Retinal pigment epithelial cell (primary cell): ENCODE measurements around the gene SUMF1.

Experiments
- DNase-seq: peaks from one replicate; pipeline ENCODE4 v3.0.0-alpha.2; 2010; ENCODE audit warnings: low read depth
- H3K4me3 ChIP-seq: 2 replicates; pipeline ENCODE4 v1.5.1; 2011; ENCODE audit warnings: mild to moderate bottlenecking, low read length, control low read depth, moderate library complexity
- TF ChIP-seq, protein P1 (sequence below): conservative IDR thresholded peaks from 2 replicates; pipeline ENCODE4 v1.5.1; 2011; ENCODE audit warnings: low read depth, low read length, control low read depth, inconsistent platforms

Gene SUMF1

DNA sequence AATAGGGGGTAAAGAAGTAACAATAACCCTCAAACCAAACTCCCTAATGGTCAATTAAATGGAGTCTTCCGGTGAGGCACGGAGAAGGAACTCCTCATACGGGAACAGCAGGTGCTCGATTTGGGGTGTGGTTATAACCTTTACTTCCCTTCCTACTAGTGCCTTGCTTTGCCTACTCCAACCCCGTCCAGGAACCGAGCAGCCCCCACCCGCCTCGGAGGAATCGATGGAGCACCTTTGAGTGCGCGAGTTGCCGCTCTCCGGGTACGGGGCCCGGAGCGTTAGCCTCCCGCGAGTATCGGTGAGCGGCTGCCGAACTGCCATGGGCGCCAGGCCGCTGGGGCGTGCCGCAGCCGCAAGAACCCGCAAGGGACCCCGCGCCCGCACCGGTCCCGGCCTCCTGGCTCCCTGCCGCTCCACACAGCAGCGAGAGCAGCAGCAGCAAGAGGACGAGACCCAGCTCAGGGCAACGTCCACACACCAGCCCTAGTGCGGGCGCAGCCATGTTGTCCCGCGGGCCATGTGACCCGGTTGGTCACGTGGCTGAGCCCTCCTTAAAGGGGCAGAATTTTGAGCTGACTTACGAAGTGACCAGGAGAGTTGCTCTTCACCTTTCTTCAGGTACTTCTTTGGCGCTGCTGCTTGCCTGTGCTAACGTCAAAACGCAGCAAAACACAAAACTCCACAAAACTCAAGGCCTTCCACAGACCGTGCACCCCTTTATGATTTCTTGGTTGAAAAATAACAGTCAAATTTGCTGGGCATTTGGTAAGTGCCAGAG lies at the start of gene SUMF1:
Gene SUMF1 (minus strand): TSS at position 529 of the 781 bp plus-strand sequence. CDS start 24 bp downstream, at position 505.
- H3K4me3 ChIP-seq = peak within 1 kb of the TSS; percentile 89
- TF ChIP-seq, protein P1, sequence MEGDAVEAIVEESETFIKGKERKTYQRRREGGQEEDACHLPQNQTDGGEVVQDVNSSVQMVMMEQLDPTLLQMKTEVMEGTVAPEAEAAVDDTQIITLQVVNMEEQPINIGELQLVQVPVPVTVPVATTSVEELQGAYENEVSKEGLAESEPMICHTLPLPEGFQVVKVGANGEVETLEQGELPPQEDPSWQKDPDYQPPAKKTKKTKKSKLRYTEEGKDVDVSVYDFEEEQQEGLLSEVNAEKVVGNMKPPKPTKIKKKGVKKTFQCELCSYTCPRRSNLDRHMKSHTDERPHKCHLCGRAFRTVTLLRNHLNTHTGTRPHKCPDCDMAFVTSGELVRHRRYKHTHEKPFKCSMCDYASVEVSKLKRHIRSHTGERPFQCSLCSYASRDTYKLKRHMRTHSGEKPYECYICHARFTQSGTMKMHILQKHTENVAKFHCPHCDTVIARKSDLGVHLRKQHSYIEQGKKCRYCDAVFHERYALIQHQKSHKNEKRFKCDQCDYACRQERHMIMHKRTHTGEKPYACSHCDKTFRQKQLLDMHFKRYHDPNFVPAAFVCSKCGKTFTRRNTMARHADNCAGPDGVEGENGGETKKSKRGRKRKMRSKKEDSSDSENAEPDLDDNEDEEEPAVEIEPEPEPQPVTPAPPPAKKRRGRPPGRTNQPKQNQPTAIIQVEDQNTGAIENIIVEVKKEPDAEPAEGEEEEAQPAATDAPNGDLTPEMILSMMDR = no peak
- peak; percentile 30 for DNase-seq

DNA sequence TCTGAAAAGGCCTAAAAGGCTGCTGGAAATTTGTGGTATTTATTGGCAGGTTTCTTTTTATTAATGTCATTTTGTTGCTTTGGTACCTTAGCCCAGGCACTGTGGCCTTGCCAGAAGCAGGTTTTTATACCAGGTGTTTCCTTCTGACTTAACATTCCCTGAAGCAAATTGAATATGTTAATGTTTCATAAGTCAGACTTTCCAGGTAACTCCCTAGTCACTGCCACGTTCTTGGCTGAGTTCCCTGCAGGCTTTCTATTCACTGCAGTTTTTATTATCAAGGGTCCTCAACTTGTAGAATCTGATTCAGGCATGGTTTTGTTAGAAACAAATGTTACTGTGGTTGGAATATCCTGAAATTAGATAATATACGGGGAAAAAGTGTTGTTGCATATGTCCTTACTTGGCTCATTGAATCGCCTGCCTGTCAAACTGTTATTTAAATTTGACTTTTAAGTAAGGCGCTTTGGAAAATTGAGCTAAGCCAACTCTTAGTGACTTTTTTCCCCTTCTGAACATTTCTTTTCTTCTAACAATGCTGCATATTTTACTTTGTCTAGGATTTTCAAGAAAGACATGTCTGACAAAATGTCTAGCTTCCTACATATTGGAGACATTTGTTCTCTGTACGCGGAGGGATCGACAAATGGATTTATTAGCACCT lies 49.0 kb upstream of the SUMF1 start:
- no peak for DNase-seq
- TF ChIP-seq, protein P1 = no peak
- H3K4me3 ChIP-seq = no peak overlapping the region

DNA sequence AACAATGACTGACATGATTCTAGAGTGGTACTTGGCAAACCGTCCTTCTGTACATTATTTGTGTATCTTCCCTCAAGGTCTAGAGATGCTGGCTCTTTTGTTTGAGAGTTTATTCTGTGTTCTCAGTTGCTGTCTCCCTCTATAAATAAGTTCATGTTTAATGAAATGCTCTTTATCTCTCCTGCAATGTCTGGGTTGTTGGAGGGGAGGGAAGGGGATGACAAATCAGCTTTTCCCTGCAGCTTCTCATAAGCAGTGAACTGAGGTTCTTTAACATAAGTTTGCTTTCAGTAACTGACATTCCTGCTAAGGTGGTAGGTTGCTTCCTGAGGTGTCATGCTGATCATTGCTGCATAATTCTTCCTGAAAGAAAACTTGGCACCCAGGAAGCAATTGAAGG lies 47.8 kb upstream of the SUMF1 start:
- no peak overlapping the region for H3K4me3 ChIP-seq
- TF ChIP-seq, protein P1 = no peak
- DNase-seq = no peak

DNA sequence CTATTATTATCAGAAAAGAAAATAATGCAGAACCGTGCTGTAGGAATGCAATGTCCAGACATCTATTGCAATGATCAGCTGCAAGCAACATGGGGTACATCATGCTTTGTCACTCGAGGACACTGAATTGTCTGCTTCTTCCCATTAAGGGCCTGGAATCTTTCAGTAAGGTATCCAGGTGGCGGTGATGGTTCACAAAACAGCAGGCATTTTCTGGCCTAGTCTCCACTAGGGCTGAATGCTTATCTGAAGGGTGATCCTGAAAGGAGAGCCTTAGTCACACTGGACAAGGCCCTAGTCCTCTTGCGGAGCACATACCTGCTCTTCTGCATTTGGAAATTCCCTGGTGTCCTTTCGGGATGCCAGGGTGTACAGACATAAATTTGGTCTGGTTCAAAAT lies 47.3 kb upstream of the SUMF1 start:
- TF ChIP-seq, protein P1 = no peak
- H3K4me3 ChIP-seq = no peak overlapping the region
- no peak for DNase-seq

DNA sequence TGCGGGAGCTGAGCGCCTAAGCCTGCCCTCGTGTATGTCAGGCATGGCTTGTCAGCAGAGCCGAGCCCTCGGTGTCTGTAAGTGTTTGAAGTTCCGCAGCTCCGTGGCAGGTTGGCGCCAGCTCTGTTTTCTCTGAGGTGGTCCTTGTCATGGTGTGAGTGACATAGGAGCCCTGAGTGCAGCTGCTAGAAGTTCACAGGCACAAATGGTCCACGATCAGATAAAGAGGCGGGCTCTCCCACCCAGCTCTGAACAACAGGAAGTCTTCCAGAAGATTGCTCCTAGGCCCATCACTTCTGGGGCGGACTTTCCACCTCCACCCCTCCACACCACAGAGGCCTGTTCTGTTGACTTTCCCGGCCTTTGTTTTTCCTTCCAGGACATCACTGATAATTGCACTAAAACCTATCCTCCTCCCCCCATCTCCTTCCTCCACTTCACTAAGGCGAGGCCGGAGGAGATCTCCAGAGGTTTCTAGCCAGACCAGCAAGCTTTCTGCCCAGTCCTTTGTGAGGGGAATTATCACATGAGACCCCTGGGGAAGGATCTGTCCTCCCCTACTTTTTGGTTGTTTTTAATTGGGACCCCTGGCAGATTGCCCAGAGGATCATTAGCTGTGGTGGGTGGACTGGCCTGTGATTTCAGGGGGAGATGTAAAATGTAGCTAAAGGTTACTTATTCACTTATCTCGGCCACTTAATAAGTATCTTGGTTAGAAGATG lies 46.0 kb upstream of the SUMF1 start:
- TF ChIP-seq, protein P1 = no peak
- DNase-seq = no peak
- H3K4me3 ChIP-seq = no peak overlapping the region

DNA sequence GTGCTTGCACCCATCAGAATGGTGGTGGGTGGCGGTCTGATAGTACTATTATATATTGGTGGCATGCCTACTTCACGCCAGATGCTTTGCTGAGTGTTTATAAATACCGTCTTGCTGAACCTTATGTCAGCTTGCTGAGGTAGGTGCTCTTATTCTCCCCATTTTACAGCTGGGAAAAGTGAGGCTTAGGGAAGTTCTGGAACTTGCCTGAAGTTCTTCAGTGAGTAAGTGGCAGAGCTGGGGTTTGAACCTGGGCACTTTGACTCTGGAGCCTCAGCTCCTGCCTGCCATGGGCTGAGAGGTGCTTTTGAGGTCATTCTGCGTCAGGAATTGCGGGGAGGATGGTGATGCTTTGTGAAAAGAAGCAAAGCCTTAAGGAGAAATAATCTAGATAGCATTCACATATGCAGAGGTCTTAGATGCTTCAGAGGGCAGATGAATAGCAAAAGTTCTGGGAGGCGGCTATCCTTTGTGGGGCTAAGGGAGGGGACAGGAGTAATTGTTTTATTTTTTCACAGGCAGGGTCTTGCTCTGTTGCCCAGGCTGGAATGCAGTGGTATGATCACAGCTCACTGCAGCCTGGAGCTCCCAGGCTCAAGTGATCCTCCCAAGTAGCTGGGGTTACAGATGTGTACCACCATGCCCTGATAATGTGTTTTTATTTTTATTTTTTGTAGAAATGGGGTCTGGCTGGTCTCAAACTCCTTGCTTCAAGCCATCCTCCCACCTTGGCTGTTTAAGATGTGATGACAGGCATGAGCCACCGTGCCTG lies 44.6 kb upstream of the SUMF1 start:
- no peak overlapping the region for H3K4me3 ChIP-seq
- DNase-seq = no peak
- TF ChIP-seq, protein P1 = no peak
